Liver (tissue), 9 donors: Measurements from ENCODE around the gene FAM171A1. TPM values are rescaled to one million over a fixed set of nuclear protein-coding genes. Genes with fewer than 3 reads are reported as not detected.

Experiments
- DNase-seq: peaks from one replicate; pipeline ENCODE4 v3.0.0-alpha.2; 2017; ENCODE audit warnings: low spot score
- H3K27ac ChIP-seq, 2 donors: one replicate each; pipeline ENCODE4 v1.7.0; 2013; ENCODE audit warnings: inconsistent platforms in 2 of 2, low read length in 2 of 2, control low read depth in 1 of 2, low read depth in 1 of 2, mild to moderate bottlenecking in 1 of 2
- H3K27me3 ChIP-seq, 4 donors: one replicate each; pipeline versions ENCODE4 v1.6.1 to v1.7.0; 2013; ENCODE audit warnings: low read length in 3 of 4, inconsistent platforms in 1 of 4, mild to moderate bottlenecking in 1 of 4, moderate library complexity in 1 of 4; ENCODE audit not compliant: control insufficient read depth in 4 of 4, insufficient read depth in 4 of 4
- H3K36me3 ChIP-seq, 4 donors: one replicate each; pipeline versions ENCODE4 v1.6.1 to v1.7.0; 2013; ENCODE audit warnings: low read length in 3 of 4, mild to moderate bottlenecking in 3 of 4, low read depth in 1 of 4, moderate library complexity in 1 of 4; ENCODE audit not compliant: control insufficient read depth in 4 of 4, insufficient read depth in 3 of 4
- H3K4me1 ChIP-seq, 4 donors: one replicate each; pipeline versions ENCODE4 v1.6.1 to v1.7.0; 2013; ENCODE audit warnings: low read length in 3 of 4, mild to moderate bottlenecking in 3 of 4, moderate library complexity in 1 of 4; ENCODE audit not compliant: control insufficient read depth in 4 of 4, insufficient read depth in 4 of 4
- H3K4me3 ChIP-seq, 3 donors: one replicate each; pipeline versions ENCODE4 v1.6.1 to v1.7.0; 2013; ENCODE audit warnings: low read length in 3 of 3, control low read depth in 1 of 3, low read depth in 1 of 3, mild to moderate bottlenecking in 1 of 3
- H3K9ac ChIP-seq, 2 donors: one replicate each; pipeline ENCODE4 v1.7.0; 2013; ENCODE audit warnings: low read length in 2 of 2, mild to moderate bottlenecking in 2 of 2, moderate library complexity in 2 of 2, control low read depth in 1 of 2, low read depth in 1 of 2
- H3K9me3 ChIP-seq, 4 donors: one replicate each; pipeline versions ENCODE4 v1.6.1 to v1.7.0; 2013; ENCODE audit warnings: low read length in 3 of 4; ENCODE audit not compliant: control insufficient read depth in 4 of 4
- EGR1 ChIP-seq, 2 donors: IDR thresholded peaks; 2 replicates each; pipeline ENCODE4 v1.6.1; 2016 to 2018; ENCODE audit warnings: antibody characterized with exemption in 2 of 2, low read depth in 2 of 2
- FOXA1 ChIP-seq: IDR thresholded peaks from 2 replicates; pipeline ENCODE4 v1.6.1; 2016; ENCODE audit warnings: antibody characterized with exemption
- FOXA2 ChIP-seq: IDR thresholded peaks from 2 replicates; pipeline ENCODE4 v1.6.1; 2016; ENCODE audit warnings: antibody characterized with exemption
- GABPA ChIP-seq, 2 donors: IDR thresholded peaks in 1 of 2; conservative IDR thresholded peaks in 1 of 2; 2 replicates each; pipeline ENCODE4 v1.6.1; 2016; ENCODE audit warnings: antibody characterized with exemption in 2 of 2, mild to moderate bottlenecking in 1 of 2, moderate library complexity in 1 of 2
- HNF4A ChIP-seq, 2 donors: conservative IDR thresholded peaks; 2 replicates each; pipeline ENCODE4 v1.6.1; 2016; ENCODE audit warnings: antibody characterized with exemption in 2 of 2, mild to moderate bottlenecking in 2 of 2
- HNF4G ChIP-seq: IDR thresholded peaks from 2 replicates; pipeline ENCODE4 v1.6.1; 2016; ENCODE audit warnings: antibody characterized with exemption
- JUND ChIP-seq, 2 donors: IDR thresholded peaks; 2 replicates each; pipeline ENCODE4 v1.6.1; 2016; ENCODE audit warnings: antibody characterized with exemption in 2 of 2
- NR2F2 ChIP-seq: IDR thresholded peaks from 2 replicates; pipeline ENCODE4 v1.6.1; 2016; ENCODE audit warnings: antibody characterized with exemption
- RAD21 ChIP-seq, 2 donors: IDR thresholded peaks; 2 replicates each; pipeline ENCODE4 v1.6.1; 2016; ENCODE audit warnings: antibody characterized with exemption in 2 of 2, mild to moderate bottlenecking in 2 of 2
- RXRA ChIP-seq, 2 donors: IDR thresholded peaks; 2 replicates each; pipeline ENCODE4 v1.6.1; 2017 to 2018; ENCODE audit warnings: antibody characterized with exemption in 2 of 2, mild to moderate bottlenecking in 1 of 2
- SP1 ChIP-seq: IDR thresholded peaks from 2 replicates; pipeline ENCODE4 v1.6.1; 2018; ENCODE audit warnings: antibody characterized with exemption, mild to moderate bottlenecking
- TAF1 ChIP-seq: conservative IDR thresholded peaks from 2 replicates; pipeline ENCODE4 v1.6.1; 2016; ENCODE audit warnings: antibody characterized with exemption, mild to moderate bottlenecking
- YY1 ChIP-seq: IDR thresholded peaks from 2 replicates; pipeline ENCODE4 v1.6.1; 2016; ENCODE audit warnings: antibody characterized with exemption, mild to moderate bottlenecking
- whole genome bisulfite sequencing: extraction: QIAGEN DNeasy Blood & Tissue Kit; methylation state at CpG from one replicate; pipeline ENCODE4 v1.1.7; 2013; 5-methylcytosine and 5-hydroxymethylcytosine counted together
- polyA plus RNA-seq, 2 donors: library from polyadenylated mRNA; stranded (reverse) in 1 of 2; unstranded in 1 of 2; fragments of 200-250 nt in 1 of 2; fragments of >200 nt in 1 of 2; fragmentation: Nextera tagmentation in 1 of 2; extraction: Ambion mirVana in 1 of 2; gene quantifications; one replicate each; pipeline versions ENCODE4 v1.2.1 to v1.2.3, GENCODE V29; 2013 to 2015
- total RNA-seq, 2 donors: library from RNA; depleted of rRNA; stranded (reverse); fragments of >200 nt; gene quantifications; one replicate each; pipeline ENCODE4 v1.2.3, GENCODE V29; 2014
- TF ChIP-seq, protein P1 (sequence below): IDR thresholded peaks from 2 replicates; pipeline ENCODE4 v1.6.1; 2016; ENCODE audit warnings: antibody characterized with exemption
- TF ChIP-seq, protein P2 (sequence below): IDR thresholded peaks from 2 replicates; pipeline ENCODE4 v1.6.1; 2016; ENCODE audit warnings: antibody characterized with exemption, mild to moderate bottlenecking
- TF ChIP-seq, protein P3 (sequence below): fragments of 150-350 bp; IDR thresholded peaks from 2 replicates; pipeline ENCODE4 v1.5.1; 2017; ENCODE audit warnings: improper control_type of control experiment, low read depth, low read length; ENCODE audit not compliant: missing input control
- TF ChIP-seq, protein P4 (sequence below): IDR thresholded peaks from 2 replicates; pipeline ENCODE4 v1.6.1; 2016; ENCODE audit warnings: antibody characterized with exemption
- TF ChIP-seq, protein P5 (sequence below): IDR thresholded peaks from 2 replicates; pipeline ENCODE4 v1.6.1; 2016; ENCODE audit warnings: antibody characterized with exemption
- donor health status: healthy.
- donor health status: healthy.
- donor health status: healthy.
- donor health status: healthy.
- donor health status: healthy.

The FAM171A1 gene
- total and polyA plus RNA-seq, 4 donors: 2.5 to 10.2 (median 7.7) TPM

DNA sequence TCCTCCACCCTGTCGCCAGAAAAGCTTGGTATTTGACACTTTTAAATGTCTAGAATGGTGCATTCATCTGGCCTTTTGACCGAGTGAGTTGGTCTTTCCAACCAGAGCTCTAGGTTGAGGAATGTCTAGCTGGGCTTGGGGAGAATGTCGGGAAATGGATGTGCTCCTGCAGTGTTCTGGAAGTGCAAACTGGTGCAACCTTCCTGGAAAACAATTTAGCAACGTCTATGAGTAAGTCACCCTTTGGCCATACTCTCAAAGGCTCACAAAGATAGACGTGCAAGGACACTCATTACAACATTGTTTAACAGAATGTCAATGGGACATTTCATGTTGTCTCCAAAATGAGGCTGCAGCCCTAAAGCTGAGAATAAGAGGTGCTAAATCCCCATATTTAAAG is 190.4 kb downstream of the FAM171A1 start:
- Histone ChIP-seq H3K27ac (no peak overlapping the region), H3K27me3 (no peaks in the 10 kb centered on the region), H3K9me3 (no peaks in the 10 kb centered on the region), H3K9ac (no peak overlapping the region), H3K4me3 (no peak overlapping the region), H3K4me1 (peaks cover 0 to 9% (median 4%) of the 10 kb centered on the region in 4 donors), H3K36me3 (no peaks in the 10 kb centered on the region)
- DNase-seq: no peak
- 59% methylated on average over 5 of the region's 5 CpGs for WGBS
- TF ChIP-seq GABPA (IDR thresholded peaks at IDR 0.05 in 1 of 2, conservative IDR thresholded peaks at IDR 0.05 in 1 of 2): no peak
- peak; percentile 28 for TF ChIP-seq HNF4G
- TF ChIP-seq, protein P1, sequence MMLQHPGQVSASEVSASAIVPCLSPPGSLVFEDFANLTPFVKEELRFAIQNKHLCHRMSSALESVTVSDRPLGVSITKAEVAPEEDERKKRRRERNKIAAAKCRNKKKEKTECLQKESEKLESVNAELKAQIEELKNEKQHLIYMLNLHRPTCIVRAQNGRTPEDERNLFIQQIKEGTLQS: peak; percentile 82
- TF ChIP-seq RXRA (IDR thresholded peaks at IDR 0.05): peak; percentile 84 to 87
- TF ChIP-seq FOXA1: peak; percentile 26
- peak; percentile 90 for TF ChIP-seq SP1
- TF ChIP-seq HNF4A (conservative IDR thresholded peaks at IDR 0.05): peak; percentile 82 to 85
- TF ChIP-seq, protein P2, sequence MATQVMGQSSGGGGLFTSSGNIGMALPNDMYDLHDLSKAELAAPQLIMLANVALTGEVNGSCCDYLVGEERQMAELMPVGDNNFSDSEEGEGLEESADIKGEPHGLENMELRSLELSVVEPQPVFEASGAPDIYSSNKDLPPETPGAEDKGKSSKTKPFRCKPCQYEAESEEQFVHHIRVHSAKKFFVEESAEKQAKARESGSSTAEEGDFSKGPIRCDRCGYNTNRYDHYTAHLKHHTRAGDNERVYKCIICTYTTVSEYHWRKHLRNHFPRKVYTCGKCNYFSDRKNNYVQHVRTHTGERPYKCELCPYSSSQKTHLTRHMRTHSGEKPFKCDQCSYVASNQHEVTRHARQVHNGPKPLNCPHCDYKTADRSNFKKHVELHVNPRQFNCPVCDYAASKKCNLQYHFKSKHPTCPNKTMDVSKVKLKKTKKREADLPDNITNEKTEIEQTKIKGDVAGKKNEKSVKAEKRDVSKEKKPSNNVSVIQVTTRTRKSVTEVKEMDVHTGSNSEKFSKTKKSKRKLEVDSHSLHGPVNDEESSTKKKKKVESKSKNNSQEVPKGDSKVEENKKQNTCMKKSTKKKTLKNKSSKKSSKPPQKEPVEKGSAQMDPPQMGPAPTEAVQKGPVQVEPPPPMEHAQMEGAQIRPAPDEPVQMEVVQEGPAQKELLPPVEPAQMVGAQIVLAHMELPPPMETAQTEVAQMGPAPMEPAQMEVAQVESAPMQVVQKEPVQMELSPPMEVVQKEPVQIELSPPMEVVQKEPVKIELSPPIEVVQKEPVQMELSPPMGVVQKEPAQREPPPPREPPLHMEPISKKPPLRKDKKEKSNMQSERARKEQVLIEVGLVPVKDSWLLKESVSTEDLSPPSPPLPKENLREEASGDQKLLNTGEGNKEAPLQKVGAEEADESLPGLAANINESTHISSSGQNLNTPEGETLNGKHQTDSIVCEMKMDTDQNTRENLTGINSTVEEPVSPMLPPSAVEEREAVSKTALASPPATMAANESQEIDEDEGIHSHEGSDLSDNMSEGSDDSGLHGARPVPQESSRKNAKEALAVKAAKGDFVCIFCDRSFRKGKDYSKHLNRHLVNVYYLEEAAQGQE: peak; percentile 60
- TF ChIP-seq YY1: peak; percentile 87
- peak in 1 of 2 donors; percentile 83 for TF ChIP-seq EGR1 (IDR thresholded peaks at IDR 0.05; ENCODE audit: low read depth in 2 of 2)
- peak; percentile 12 to 13 for TF ChIP-seq RAD21 (IDR thresholded peaks at IDR 0.05)
- TF ChIP-seq JUND (IDR thresholded peaks at IDR 0.05): peak; percentile 79 to 81
- no peak for TF ChIP-seq TAF1
- TF ChIP-seq, protein P3, sequence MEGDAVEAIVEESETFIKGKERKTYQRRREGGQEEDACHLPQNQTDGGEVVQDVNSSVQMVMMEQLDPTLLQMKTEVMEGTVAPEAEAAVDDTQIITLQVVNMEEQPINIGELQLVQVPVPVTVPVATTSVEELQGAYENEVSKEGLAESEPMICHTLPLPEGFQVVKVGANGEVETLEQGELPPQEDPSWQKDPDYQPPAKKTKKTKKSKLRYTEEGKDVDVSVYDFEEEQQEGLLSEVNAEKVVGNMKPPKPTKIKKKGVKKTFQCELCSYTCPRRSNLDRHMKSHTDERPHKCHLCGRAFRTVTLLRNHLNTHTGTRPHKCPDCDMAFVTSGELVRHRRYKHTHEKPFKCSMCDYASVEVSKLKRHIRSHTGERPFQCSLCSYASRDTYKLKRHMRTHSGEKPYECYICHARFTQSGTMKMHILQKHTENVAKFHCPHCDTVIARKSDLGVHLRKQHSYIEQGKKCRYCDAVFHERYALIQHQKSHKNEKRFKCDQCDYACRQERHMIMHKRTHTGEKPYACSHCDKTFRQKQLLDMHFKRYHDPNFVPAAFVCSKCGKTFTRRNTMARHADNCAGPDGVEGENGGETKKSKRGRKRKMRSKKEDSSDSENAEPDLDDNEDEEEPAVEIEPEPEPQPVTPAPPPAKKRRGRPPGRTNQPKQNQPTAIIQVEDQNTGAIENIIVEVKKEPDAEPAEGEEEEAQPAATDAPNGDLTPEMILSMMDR: no peak
- no peak for TF ChIP-seq NR2F2
- TF ChIP-seq FOXA2: peak; percentile 33
- TF ChIP-seq, protein P4, sequence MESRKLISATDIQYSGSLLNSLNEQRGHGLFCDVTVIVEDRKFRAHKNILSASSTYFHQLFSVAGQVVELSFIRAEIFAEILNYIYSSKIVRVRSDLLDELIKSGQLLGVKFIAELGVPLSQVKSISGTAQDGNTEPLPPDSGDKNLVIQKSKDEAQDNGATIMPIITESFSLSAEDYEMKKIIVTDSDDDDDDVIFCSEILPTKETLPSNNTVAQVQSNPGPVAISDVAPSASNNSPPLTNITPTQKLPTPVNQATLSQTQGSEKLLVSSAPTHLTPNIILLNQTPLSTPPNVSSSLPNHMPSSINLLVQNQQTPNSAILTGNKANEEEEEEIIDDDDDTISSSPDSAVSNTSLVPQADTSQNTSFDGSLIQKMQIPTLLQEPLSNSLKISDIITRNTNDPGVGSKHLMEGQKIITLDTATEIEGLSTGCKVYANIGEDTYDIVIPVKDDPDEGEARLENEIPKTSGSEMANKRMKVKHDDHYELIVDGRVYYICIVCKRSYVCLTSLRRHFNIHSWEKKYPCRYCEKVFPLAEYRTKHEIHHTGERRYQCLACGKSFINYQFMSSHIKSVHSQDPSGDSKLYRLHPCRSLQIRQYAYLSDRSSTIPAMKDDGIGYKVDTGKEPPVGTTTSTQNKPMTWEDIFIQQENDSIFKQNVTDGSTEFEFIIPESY: peak; percentile 46
- TF ChIP-seq, protein P5, sequence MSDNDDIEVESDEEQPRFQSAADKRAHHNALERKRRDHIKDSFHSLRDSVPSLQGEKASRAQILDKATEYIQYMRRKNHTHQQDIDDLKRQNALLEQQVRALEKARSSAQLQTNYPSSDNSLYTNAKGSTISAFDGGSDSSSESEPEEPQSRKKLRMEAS: peak; percentile 96
